Hepatocyte (in vitro differentiated cells): ENCODE data around the gene PHACTR1.

ENCODE experiments used
- EZH2 ChIP-seq: fragments of 200-600 bp; sonication (generic); IDR thresholded peaks from 2 replicates; pipeline ENCODE4 v1.6.1; 2016; ENCODE audit warnings: antibody characterized with exemption, mild to moderate bottlenecking, borderline replicate concordance
- EZH2phosphoT487 ChIP-seq: fragments of 200-600 bp; sonication (generic); IDR thresholded peaks from one replicate; pipeline ENCODE4 v1.6.1; 2018; ENCODE audit warnings: antibody characterized with exemption, mild to moderate bottlenecking, low read depth, moderate library complexity; ENCODE audit not compliant: unreplicated experiment, severe bottlenecking
- TF ChIP-seq, protein P1 (sequence below): fragments of 200-600 bp; sonication (generic); IDR thresholded peaks from 2 replicates; pipeline ENCODE4 v1.5.1; 2016; ENCODE audit warnings: antibody characterized with exemption, mild to moderate bottlenecking; ENCODE audit not compliant: poor library complexity

DNA sequence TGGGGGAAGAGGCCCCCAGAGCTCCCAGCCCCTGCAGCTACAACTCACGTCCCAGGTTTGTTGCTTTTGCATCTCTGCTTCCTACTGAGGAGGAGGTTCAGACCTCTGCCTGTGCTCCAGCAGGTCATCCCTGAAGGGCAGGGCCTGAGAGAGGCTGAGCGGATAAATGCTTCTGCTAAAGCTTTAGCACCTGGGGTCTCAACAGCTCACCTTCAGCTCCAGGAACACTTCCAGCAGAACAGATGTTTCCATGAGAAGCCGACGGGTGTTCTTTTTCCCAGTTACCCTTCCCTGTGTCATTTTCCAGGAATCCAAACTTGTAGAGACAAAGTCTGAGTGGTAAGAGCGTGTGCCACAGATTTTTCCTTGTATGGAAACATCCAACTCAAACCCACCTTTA lies 403.0 kb downstream of the PHACTR1 start:
- TF ChIP-seq, protein P1, sequence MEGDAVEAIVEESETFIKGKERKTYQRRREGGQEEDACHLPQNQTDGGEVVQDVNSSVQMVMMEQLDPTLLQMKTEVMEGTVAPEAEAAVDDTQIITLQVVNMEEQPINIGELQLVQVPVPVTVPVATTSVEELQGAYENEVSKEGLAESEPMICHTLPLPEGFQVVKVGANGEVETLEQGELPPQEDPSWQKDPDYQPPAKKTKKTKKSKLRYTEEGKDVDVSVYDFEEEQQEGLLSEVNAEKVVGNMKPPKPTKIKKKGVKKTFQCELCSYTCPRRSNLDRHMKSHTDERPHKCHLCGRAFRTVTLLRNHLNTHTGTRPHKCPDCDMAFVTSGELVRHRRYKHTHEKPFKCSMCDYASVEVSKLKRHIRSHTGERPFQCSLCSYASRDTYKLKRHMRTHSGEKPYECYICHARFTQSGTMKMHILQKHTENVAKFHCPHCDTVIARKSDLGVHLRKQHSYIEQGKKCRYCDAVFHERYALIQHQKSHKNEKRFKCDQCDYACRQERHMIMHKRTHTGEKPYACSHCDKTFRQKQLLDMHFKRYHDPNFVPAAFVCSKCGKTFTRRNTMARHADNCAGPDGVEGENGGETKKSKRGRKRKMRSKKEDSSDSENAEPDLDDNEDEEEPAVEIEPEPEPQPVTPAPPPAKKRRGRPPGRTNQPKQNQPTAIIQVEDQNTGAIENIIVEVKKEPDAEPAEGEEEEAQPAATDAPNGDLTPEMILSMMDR, result no peak
- TF ChIP-seq EZH2, result no peak
- TF ChIP-seq EZH2phosphoT487, result no peak
